ENCODE measurements around the gene CIDEB. TPM values are rescaled to one million over a fixed set of nuclear protein-coding genes. Genes with fewer than 3 reads are reported as not detected.

CIDEB gene
- total RNA-seq, 1 donor from 2014 or later, result 3.9 TPM

DNA sequence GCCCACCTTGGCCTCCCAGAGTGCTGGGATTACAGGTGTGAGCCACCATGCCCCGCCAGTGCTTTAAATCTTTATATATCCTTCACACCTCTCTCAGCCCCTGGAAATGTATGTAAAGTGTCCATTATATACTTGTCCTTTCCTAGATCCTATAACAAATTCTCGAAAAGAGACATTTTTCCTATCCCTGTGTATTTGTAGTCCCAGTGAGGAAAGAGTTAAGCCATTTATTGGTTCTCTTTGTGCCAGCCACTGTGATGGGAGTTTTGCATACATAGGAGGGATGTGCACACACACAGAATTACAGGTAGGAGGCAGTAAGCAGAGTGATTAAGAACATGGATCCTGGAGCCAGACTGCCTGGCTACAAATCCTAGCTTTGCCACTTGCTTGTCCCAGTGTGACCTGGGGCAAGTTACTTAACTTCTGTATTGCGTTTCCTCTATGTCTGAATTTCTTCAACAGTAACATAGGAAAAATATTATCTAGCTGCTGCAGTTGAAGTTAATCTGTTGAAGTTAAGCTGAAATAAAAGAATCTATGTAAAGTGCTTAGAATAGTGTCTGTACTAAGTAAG, 34.3 kb downstream of the CIDEB start:
- Histone ChIP-seq H3K4me3 (ENCODE audit: low read depth, low read length) (no peak overlapping the region), H3K36me3 (ENCODE audit: control insufficient read depth, insufficient read depth, low read length) (peaks cover 13% of the 10 kb centered on the region), H3K27me3 (ENCODE audit: control insufficient read depth, insufficient read depth, low read length) (no peaks in the 10 kb centered on the region)
- FAIRE-seq, result no peak
- DNase-seq (ENCODE audit: low read depth), result peak; percentile 74
- TF ChIP-seq, protein P1, sequence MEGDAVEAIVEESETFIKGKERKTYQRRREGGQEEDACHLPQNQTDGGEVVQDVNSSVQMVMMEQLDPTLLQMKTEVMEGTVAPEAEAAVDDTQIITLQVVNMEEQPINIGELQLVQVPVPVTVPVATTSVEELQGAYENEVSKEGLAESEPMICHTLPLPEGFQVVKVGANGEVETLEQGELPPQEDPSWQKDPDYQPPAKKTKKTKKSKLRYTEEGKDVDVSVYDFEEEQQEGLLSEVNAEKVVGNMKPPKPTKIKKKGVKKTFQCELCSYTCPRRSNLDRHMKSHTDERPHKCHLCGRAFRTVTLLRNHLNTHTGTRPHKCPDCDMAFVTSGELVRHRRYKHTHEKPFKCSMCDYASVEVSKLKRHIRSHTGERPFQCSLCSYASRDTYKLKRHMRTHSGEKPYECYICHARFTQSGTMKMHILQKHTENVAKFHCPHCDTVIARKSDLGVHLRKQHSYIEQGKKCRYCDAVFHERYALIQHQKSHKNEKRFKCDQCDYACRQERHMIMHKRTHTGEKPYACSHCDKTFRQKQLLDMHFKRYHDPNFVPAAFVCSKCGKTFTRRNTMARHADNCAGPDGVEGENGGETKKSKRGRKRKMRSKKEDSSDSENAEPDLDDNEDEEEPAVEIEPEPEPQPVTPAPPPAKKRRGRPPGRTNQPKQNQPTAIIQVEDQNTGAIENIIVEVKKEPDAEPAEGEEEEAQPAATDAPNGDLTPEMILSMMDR (IDR thresholded peaks at IDR 0.05; ENCODE audit: insufficient read depth, low read length, severe bottlenecking), result peak; percentile 50

DNA sequence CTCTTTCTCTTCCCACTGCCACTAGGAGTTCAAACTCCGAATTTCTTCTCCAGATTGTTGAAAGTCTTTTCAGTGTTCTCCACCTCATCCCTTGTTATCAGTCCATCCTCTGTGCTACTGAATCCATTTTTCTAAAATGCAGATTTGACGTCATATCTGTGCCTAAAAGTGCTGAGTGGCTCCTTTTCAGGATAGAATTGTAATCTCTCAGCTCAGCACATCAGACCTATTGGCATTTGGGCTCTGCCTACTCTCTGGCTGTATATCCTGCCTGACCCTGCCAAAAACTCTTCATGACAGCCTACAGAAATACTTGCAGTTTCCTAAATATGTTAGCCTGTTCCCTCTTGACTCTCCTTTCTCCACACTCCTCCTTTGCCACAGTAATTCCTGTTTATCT, 35.3 kb downstream of the CIDEB start:
- H3K36me3 ChIP-seq (ENCODE audit: control insufficient read depth, insufficient read depth, low read length), result peaks cover 18% of the 10 kb centered on the region
- FAIRE-seq (no peak), DNase-seq (ENCODE audit: low read depth) (no peak)
- H3K4me3 ChIP-seq (ENCODE audit: low read depth, low read length), result no peak overlapping the region
- H3K27me3 ChIP-seq (ENCODE audit: control insufficient read depth, insufficient read depth, low read length), result no peaks in the 10 kb centered on the region
- TF ChIP-seq, protein P1 (IDR thresholded peaks at IDR 0.05; ENCODE audit: insufficient read depth, low read length, severe bottlenecking), result no peak

DNA sequence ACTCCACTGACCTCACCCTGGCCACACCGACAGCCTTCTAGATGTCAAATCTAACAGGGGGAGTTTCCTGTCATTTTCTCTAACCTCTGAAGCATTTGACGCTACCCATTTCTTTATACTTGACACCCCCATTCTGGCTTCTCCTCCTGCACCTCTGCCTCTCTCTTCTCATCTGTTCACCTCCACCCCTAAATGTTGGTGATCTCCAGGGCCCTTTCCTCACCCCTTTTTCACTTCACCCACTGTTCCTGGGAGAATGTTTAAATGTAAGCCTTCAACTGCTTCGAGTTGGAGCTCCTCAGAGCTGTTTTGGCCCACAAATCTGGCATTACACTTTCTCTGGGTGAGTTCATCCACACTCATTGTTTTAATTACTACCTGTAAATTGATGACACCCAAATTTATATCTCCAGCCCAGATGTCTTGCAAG, 35.9 kb downstream of the CIDEB start:
- TF ChIP-seq, protein P1 (IDR thresholded peaks at IDR 0.05; ENCODE audit: insufficient read depth, low read length, severe bottlenecking), result no peak
- Histone ChIP-seq H3K4me3 (ENCODE audit: low read depth, low read length) (peak overlapping the region; percentile 82), H3K36me3 (ENCODE audit: control insufficient read depth, insufficient read depth, low read length) (peaks cover 22% of the 10 kb centered on the region), H3K27me3 (ENCODE audit: control insufficient read depth, insufficient read depth, low read length) (no peaks in the 10 kb centered on the region)
- no peak for FAIRE-seq
- no peak for DNase-seq (ENCODE audit: low read depth)

DNA sequence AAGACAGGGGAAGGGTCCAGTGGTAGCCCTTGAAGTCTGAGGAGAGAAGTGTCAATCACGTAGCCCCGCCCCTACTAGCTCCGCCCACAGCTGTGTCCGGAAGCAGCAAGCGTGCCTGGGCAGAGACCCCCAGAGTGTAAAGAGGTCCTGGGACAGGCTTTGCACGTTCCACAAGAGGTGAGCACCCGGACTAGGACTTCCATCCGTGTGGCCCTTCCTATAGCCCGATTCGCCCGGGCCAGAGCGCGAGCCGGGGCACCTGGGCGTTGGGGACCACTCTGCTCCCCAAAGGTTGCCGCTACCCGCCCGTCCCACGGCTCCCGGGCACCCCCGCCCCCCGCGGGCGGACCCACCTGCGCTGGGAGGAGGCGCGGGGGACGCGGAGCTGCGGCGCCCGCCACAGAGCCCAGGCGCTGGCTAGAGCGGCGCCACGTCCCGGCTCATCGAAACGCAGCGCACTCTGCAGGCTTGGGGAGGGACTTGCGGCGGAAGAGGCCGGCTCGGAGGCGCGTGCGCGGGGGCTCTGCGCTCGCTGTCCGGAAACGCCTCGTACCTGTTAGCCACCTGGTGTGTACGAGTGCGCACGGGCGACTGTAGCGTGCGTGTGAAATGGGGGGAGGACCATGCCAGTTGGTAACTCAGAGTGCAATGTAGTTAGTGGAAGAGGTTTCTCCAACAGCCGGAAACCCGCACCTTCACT, 36.5 kb downstream of the CIDEB start, which contains the start of gene RABGGTA:
TSS of gene RABGGTA (minus strand) at position 464 of the 700 bp plus-strand sequence. CDS start 482 bp downstream, outside the sequence.
- TF ChIP-seq, protein P1 (IDR thresholded peaks at IDR 0.05; ENCODE audit: insufficient read depth, low read length, severe bottlenecking), result peak; percentile 91
- FAIRE-seq, result no peak

DNA sequence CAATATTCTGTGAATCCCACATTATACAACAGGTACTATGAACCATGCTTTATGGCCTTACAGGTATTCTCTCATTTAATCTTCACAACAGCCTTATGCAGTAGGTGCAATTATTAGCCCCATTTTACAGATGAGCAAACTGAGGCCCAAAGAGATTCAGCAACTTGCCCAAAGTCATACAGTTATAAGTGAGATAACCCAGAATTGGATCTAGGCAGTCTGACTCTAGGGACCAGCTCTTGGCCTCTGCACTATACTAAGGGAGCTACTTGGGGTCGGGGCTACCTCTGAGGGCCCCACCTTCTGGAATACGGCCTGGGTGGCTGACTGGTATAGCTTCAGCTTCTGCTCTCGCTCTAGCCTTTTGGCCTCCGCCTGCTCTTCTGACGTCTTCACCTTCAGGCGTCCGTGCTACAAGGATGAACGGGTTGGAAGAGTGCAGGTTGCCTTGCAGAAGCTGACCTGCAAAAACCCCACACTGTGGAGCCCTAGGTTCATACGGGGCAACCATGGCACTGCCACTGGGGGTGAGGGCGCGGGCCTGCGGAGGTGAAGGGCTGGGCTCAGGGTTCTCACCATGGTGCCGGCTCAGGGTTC, 37.1 kb downstream of the CIDEB start:
- FAIRE-seq (no peak), DNase-seq (ENCODE audit: low read depth) (no peak)
- peaks cover 30% of the 10 kb centered on the region for H3K36me3 ChIP-seq (ENCODE audit: control insufficient read depth, insufficient read depth, low read length)
- TF ChIP-seq, protein P1 (IDR thresholded peaks at IDR 0.05; ENCODE audit: insufficient read depth, low read length, severe bottlenecking), result no peak
- no peaks in the 10 kb centered on the region for H3K27me3 ChIP-seq (ENCODE audit: control insufficient read depth, insufficient read depth, low read length)
- peak overlapping the region; percentile 82 for H3K4me3 ChIP-seq (ENCODE audit: low read depth, low read length)

More for the DNA sequence above, 36.5 kb downstream of the CIDEB start, which contains the start of gene RABGGTA:
- Histone ChIP-seq H3K27me3 (ENCODE audit: control insufficient read depth, insufficient read depth, low read length) (no peaks in the 10 kb centered on the region), H3K4me3 (ENCODE audit: low read depth, low read length) (peak within 1 kb of the TSS; percentile 82), H3K36me3 (ENCODE audit: control insufficient read depth, insufficient read depth, low read length) (peaks cover 27% of the 10 kb centered on the region)
- peak; percentile 78 for DNase-seq (ENCODE audit: low read depth)
